B cell (primary cell): ENCODE measurements around the gene CLDN24. TPM values are rescaled to one million over a fixed set of nuclear protein-coding genes. Genes with fewer than 3 reads are reported as not detected.

Experiments
- ATAC-seq: fragments of 200-7000 bp; cut with Tn5 transposase; one replicate; pipeline ENCODE4 v1.10.0; 2021; ENCODE audit warnings: low read depth, mild to moderate bottlenecking, moderate number of reproducible peaks, moderate library complexity
- CTCF ChIA-PET: fragments of 350-600 bp; sonication (Branson Sonifier 250); formaldehyde crosslinking; loops from one replicate; lab custom pipeline; 2021; ENCODE audit warnings: antibody characterized with exemption, inconsistent platforms; lab: Charles Lee
- POLR2A ChIA-PET: fragments of 350-600 bp; sonication (Branson Sonifier 250); formaldehyde crosslinking; loops from one replicate; lab custom pipeline; 2021; ENCODE audit warnings: antibody characterized with exemption; lab: Charles Lee
- DNase-seq: peaks from one replicate; pipeline ENCODE4 v3.0.0; 2013
- H2AFZ ChIP-seq: 2 replicates; pipeline ENCODE4 v1.6.1; 2012; ENCODE audit warnings: mild to moderate bottlenecking, low read depth, low read length; ENCODE audit not compliant: insufficient read depth, poor library complexity, severe bottlenecking
- H3K27ac ChIP-seq, 2 donors: 1 replicate in 1 of 2; 2 replicates in 1 of 2; pipeline ENCODE4 v1.5.1; 2012 to 2013; ENCODE audit warnings: low read length in 2 of 2, mild to moderate bottlenecking in 2 of 2, moderate library complexity in 1 of 2
- H3K27me3 ChIP-seq, 4 experiments: fragments of 200-600 bp in 1 of 4; sonication (generic) in 1 of 4; replicated peaks in 1 of 4; 1 replicate in 2 of 4; 2 replicates in 2 of 4; pipeline versions ENCODE4 v1.6.1 to v1.7.0; 2013 to 2016; ENCODE audit warnings: low read length in 3 of 4, mild to moderate bottlenecking in 2 of 4, mixed read lengths in 1 of 4, moderate library complexity in 1 of 4; ENCODE audit not compliant: insufficient read depth in 4 of 4, control insufficient read depth in 3 of 4; ENCODE audit errors: control extremely low read depth in 1 of 4
- H3K36me3 ChIP-seq, 2 experiments: replicated peaks in 1 of 2; 1 replicate in 1 of 2; 2 replicates in 1 of 2; pipeline versions ENCODE4 v1.6.1 to v1.7.1; 2013; ENCODE audit warnings: low read length in 1 of 2; ENCODE audit not compliant: insufficient read depth in 2 of 2, control insufficient read depth in 1 of 2; ENCODE audit errors: control extremely low read depth in 1 of 2, extremely low read depth in 1 of 2
- H3K4me1 ChIP-seq, 2 donors: fragments of 200-600 bp in 1 of 2; sonication (generic) in 1 of 2; 1 replicate in 1 of 2; 2 replicates in 1 of 2; pipeline versions ENCODE4 v1.5.1 to v1.6.1; 2013 to 2017; ENCODE audit warnings: low read length in 2 of 2; ENCODE audit not compliant: control insufficient read depth in 2 of 2, insufficient read depth in 2 of 2
- H3K4me2 ChIP-seq: replicated peaks from 2 replicates; pipeline ENCODE3; 2012; ENCODE audit warnings: mild to moderate bottlenecking, low read depth, low read length; ENCODE audit not compliant: poor library complexity, severe bottlenecking
- H3K4me3 ChIP-seq, 5 experiments: fragments of 200-600 bp in 1 of 5; sonication (generic) in 1 of 5; 1 replicate in 3 of 5; 2 replicates in 2 of 5; pipeline versions ENCODE4 v1.5.1 to v1.7.0; 2011 to 2016; ENCODE audit warnings: low read length in 4 of 5, mild to moderate bottlenecking in 4 of 5, low read depth in 2 of 5, control low read depth in 1 of 5, moderate library complexity in 1 of 5; ENCODE audit not compliant: insufficient read depth in 1 of 5; ENCODE audit errors: control extremely low read depth in 1 of 5, extremely low read depth in 1 of 5
- H3K79me2 ChIP-seq: fragments of 200-600 bp; sonication (generic); one replicate; pipeline ENCODE4 v1.6.0; 2016; ENCODE audit warnings: low read length; ENCODE audit not compliant: control insufficient read depth, insufficient read depth
- H3K9ac ChIP-seq: fragments of 200-600 bp; sonication (generic); 2 replicates; pipeline ENCODE4 v1.6.1; 2017; ENCODE audit warnings: mild to moderate bottlenecking, low read length, moderate library complexity
- H3K9me3 ChIP-seq, 3 donors: one replicate each; pipeline versions ENCODE4 v1.6.1 to v1.7.1; 2013; ENCODE audit warnings: low read length in 2 of 3; ENCODE audit not compliant: control insufficient read depth in 2 of 3, insufficient read depth in 1 of 3; ENCODE audit errors: control extremely low read depth in 1 of 3
- H4K20me1 ChIP-seq: 2 replicates; pipeline ENCODE4 v1.6.0; 2012; ENCODE audit warnings: mild to moderate bottlenecking, low read length; ENCODE audit not compliant: insufficient read depth, control insufficient read depth, poor library complexity, severe bottlenecking
- H3K27ac Mint-ChIP-seq: one replicate; pipeline ENCODE4 v1.8.0; 2021; ENCODE audit warnings: mixed read lengths
- H3K27me3 Mint-ChIP-seq: one replicate; pipeline ENCODE4 v1.8.0; 2021; ENCODE audit warnings: mixed read lengths
- H3K4me1 Mint-ChIP-seq: one replicate; pipeline ENCODE4 v1.8.0; 2021; ENCODE audit warnings: mixed read lengths
- H3K4me3 Mint-ChIP-seq: one replicate; pipeline ENCODE4 v1.8.0; 2021; ENCODE audit warnings: mixed read lengths
- H3K9me3 Mint-ChIP-seq: one replicate; pipeline ENCODE4 v1.8.0; 2022; ENCODE audit warnings: mixed read lengths; ENCODE audit not compliant: insufficient read depth
- CTCF ChIP-seq: fragments of 200-600 bp; IDR thresholded peaks from one replicate; pipeline ENCODE4 v1.8.0; 2022; ENCODE audit warnings: antibody characterized with exemption, mild to moderate bottlenecking
- EZH2 ChIP-seq: IDR thresholded peaks from 2 replicates; pipeline ENCODE4 v1.6.1; 2012; ENCODE audit warnings: borderline replicate concordance, low read depth, mild to moderate bottlenecking, moderate library complexity, low read length; ENCODE audit not compliant: insufficient read depth, poor library complexity, severe bottlenecking
- WGBS: methylation state at CpG from one replicate; pipeline ENCODE4 v1.1.5; 2013; ENCODE audit warnings: missing lambda C conversion rate; ENCODE audit not compliant: insufficient coverage; 5-methylcytosine and 5-hydroxymethylcytosine counted together
- intact Hi-C: fragments of 100-400 bp; cut with micrococcal nuclease; formaldehyde crosslinking; loops from one replicate; pipeline ENCODE4 v1.10.0; 2022
- polyA plus RNA-seq: library from polyadenylated mRNA; depleted of rRNA; stranded (reverse); fragments of >200 nt; gene quantifications from 2 replicates; pipeline ENCODE4 v1.2.3, GENCODE V29; 2012
- total RNA-seq, 2 donors: library from RNA; stranded (reverse); fragments of 120-200 nt in 1 of 2; gene quantifications; 1 replicate in 1 of 2; 2 replicates in 1 of 2; pipeline versions ENCODE4 v1.2.3 to v1.2.4, GENCODE V29; 2013 to 2022

Gene CLDN24
- total and polyA plus RNA-seq, 2 donors (not counting 1 experiment from before 2014, with no cell fraction given) = not detected

GRCh38 chr4:183345261-183345660, 23.0 kb upstream of the CLDN24 start:
- DNase-seq = no peak
- H4K20me1 ChIP-seq = no peaks in the 10 kb centered on the region
- Mint-ChIP-seq H3K27me3 (peaks cover 15% of the 10 kb centered on the region), H3K27ac (no peak overlapping the region), H3K4me3 (no peak overlapping the region), H3K4me1 (peaks cover 6% of the 10 kb centered on the region), H3K9me3 (no peaks in the 10 kb centered on the region)
- WGBS = 84% methylated on average over 4 of the region's 4 CpGs
- H3K27ac ChIP-seq = no peak overlapping the region
- CTCF ChIA-PET = no interaction called here
- H3K79me2 ChIP-seq = no peaks in the 10 kb centered on the region
- peaks cover 0 to 17% (median 0%) of the 10 kb centered on the region in 4 experiments for H3K27me3 ChIP-seq
- H3K4me3 ChIP-seq = no peak overlapping the region
- H3K4me2 ChIP-seq = no peak overlapping the region
- TF ChIP-seq EZH2 (no peak), CTCF (no peak)
- H2AFZ ChIP-seq = no peak overlapping the region
- no peak for ATAC-seq
- intact Hi-C loops = no loop called here
- POLR2A ChIA-PET = no interaction called here
- peaks cover 0 to 4% of the 10 kb centered on the region in 2 donors for H3K4me1 ChIP-seq
- H3K36me3 ChIP-seq = no peaks in the 10 kb centered on the region
- no peaks in the 10 kb centered on the region for H3K9me3 ChIP-seq
- H3K9ac ChIP-seq = no peak overlapping the region

GRCh38 chr4:183344523-183345255, 22.5 kb upstream of the CLDN24 start:
- no peak overlapping the region for H3K9ac ChIP-seq
- H3K4me3 ChIP-seq = no peak overlapping the region
- no peak overlapping the region for H2AFZ ChIP-seq
- DNase-seq = no peak
- ChIA-PET POLR2A (no interaction called here), CTCF (no interaction called here)
- peaks cover 6% of the 10 kb centered on the region for H3K4me1 Mint-ChIP-seq
- intact Hi-C loops = no loop called here
- H3K9me3 Mint-ChIP-seq = no peaks in the 10 kb centered on the region
- WGBS = 94% methylated on average over 10 of the region's 15 CpGs
- H3K4me2 ChIP-seq = no peak overlapping the region
- no peaks in the 10 kb centered on the region for H4K20me1 ChIP-seq
- no peaks in the 10 kb centered on the region for H3K36me3 ChIP-seq
- ATAC-seq = no peak
- H3K27me3 Mint-ChIP-seq = peaks cover 14% of the 10 kb centered on the region
- TF ChIP-seq EZH2 (no peak), CTCF (no peak)
- peaks cover 0 to 4% of the 10 kb centered on the region in 2 donors for H3K4me1 ChIP-seq
- peaks cover 0 to 17% (median 0%) of the 10 kb centered on the region in 4 experiments for H3K27me3 ChIP-seq
- no peaks in the 10 kb centered on the region for H3K9me3 ChIP-seq
- no peak overlapping the region for H3K27ac ChIP-seq
- H3K79me2 ChIP-seq = no peaks in the 10 kb centered on the region
- no peak overlapping the region for H3K4me3 Mint-ChIP-seq
- no peak overlapping the region for H3K27ac Mint-ChIP-seq
